K562 (cell line): ENCODE results near the gene ST7. TPM values are rescaled to one million over a fixed set of nuclear protein-coding genes. Genes with fewer than 3 reads are reported as not detected.

ENCODE experiments used
- CREB3L1 ChIP-seq: fragments of 450-650 bp; IDR thresholded peaks from 2 replicates; pipeline ENCODE4 v1.6.1; 2014; ENCODE audit warnings: low read depth, mild to moderate bottlenecking, moderate library complexity, borderline replicate concordance
- FOXK2 ChIP-seq, 2 experiments: fragments of 450-650 bp; IDR thresholded peaks in 1 of 2; conservative IDR thresholded peaks in 1 of 2; 2 replicates each; pipeline ENCODE4 v1.6.1; 2016; ENCODE audit warnings: low read depth in 2 of 2, mild to moderate bottlenecking in 1 of 2
- GTF2B ChIP-seq: IDR thresholded peaks from 2 replicates; pipeline ENCODE4 v1.6.1; 2011; ENCODE audit not compliant: insufficient read length; ENCODE audit errors: extremely low read depth
- MED1 ChIP-seq: sonication (generic); formaldehyde crosslinking; IDR thresholded peaks from 2 replicates; pipeline ENCODE4 v1.8.1; 2023; ENCODE audit warnings: missing genetic modification reagents, borderline replicate concordance
- ZNF592 ChIP-seq: fragments of 450-650 bp; IDR thresholded peaks from 2 replicates; pipeline ENCODE4 v1.6.1; 2017; ENCODE audit warnings: antibody characterized with exemption, mild to moderate bottlenecking
- polyA plus RNA-seq, 8 experiments: library from polyadenylated mRNA; depleted of rRNA in 4 of 8; stranded (reverse) in 5 of 8; unstranded in 3 of 8; fragments of >200 nt; fragmentation: Nextera tagmentation in 2 of 8; fragmentation: Illumina TruSeq in 1 of 8; extraction: Ambion mirVana in 2 of 8; extraction: Trizol in 1 of 8; gene quantifications; 2 replicates each; pipeline versions ENCODE4 v1.2.1 to v1.2.3, GENCODE V29; 2011 to 2014; ENCODE audit warnings: inconsistent platforms in 1 of 8, missing spikeins in 1 of 8
- total RNA-seq, 7 experiments: library from RNA; depleted of rRNA in 6 of 7; stranded (reverse); fragments of >200 nt in 6 of 7; fragmentation: Illumina TruSeq in 2 of 7; extraction: Trizol in 2 of 7; gene quantifications; 2 replicates each; pipeline versions ENCODE4 v1.2.1 to v1.2.3, GENCODE V29; 2011 to 2021; ENCODE audit warnings: low replicate concordance in 1 of 7

Gene ST7
- total and polyA plus RNA-seq, 9 of the 15 experiments (the other 6 are each of a cell fraction or from before 2014, with no cell fraction given) = 23.9 to 56.3 (median 36.9) TPM

GRCh38 chr7:117006907-117007684 is 53.8 kb downstream of the ST7 start (continued):
- no peak for TF ChIP-seq GTF2B
- no peak for TF ChIP-seq CREB3L1
- no peak for TF ChIP-seq ZNF592
- no peak for TF ChIP-seq FOXK2 (conservative IDR thresholded peaks at IDR 0.05 in 1 of 2, IDR thresholded peaks at IDR 0.05 in 1 of 2; ENCODE audit: low read depth in 2 of 2)
- no peak for TF ChIP-seq MED1 (CRISPR knock-in tag)
